Ammon's horn (tissue), 1 donor: ENCODE data around the gene MPHOSPH9.
"Not testable (repeated sequence)": the region's sequence is repeated elsewhere in the genome, so short reads cannot be mapped to it uniquely, and the experiment has no call there.

Experiments
- DNase-seq: peaks from one replicate; pipeline ENCODE4 v3.0.0-alpha.2; 2016; ENCODE audit warnings: low spot score

The MPHOSPH9 gene

GRCh38 chr12:123227581-123228258, 5.2 kb downstream of the MPHOSPH9 start:
- DNase-seq: no peak

GRCh38 chr12:123225443-123225842, 7.5 kb downstream of the MPHOSPH9 start:
- DNase-seq: no peak

DNA sequence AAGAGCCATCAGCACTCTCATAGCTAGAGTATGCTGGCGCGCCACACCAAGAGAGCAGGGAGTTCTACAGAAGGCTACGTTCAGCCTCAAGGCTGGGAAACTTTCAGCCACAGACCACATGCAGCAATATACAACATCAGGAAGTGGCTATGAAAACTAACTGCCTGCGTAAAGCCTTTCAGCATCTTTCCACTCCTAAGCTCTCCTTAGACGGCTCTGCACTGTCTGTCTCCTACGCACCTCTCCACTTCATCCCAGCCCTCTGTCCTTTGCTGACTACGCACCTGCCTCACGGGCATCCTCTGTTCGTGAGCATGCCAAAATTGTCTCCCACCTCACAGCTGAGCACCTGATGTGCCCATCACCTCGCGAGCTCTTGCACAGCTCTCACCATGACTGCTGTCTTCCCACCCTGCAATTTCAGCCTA, 9.7 kb downstream of the MPHOSPH9 start:
- no peak for DNase-seq

GRCh38 chr12:123207815-123208214, 25.1 kb downstream of the MPHOSPH9 start:
- peak; percentile 20 for DNase-seq

- not testable (repeated sequence) for DNase-seq
Measured at GRCh38 chr12:123206794-123207193, 26.1 kb downstream of the MPHOSPH9 start.

GRCh38 chr12:123200414-123200813, 32.5 kb downstream of the MPHOSPH9 start:
- no peak for DNase-seq

GRCh38 chr12:123199936-123200335, 33.0 kb downstream of the MPHOSPH9 start:
- no peak for DNase-seq

DNA sequence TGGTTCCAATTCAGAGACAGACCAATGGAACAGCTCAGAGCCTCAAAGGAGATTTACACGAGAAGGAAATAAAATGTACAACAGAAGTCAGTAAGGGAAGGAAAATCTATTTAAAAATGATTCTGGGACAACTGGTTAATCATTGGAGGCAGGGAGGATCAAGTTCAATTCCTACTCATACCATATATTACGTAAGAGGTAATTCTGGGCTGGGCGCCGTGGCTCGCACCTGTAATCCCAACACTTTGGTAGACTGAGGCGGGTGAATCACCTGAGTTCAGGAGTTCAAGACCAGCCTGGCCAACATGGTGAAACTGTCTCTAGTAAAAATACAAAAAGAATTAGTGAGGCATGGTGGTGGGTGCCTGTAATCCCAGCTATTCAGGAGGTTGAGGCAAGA, 45.3 kb downstream of the MPHOSPH9 start:
- DNase-seq: no peak

- no peak for DNase-seq
Measured at GRCh38 chr12:123180171-123180570, 52.8 kb downstream of the MPHOSPH9 start.

DNA sequence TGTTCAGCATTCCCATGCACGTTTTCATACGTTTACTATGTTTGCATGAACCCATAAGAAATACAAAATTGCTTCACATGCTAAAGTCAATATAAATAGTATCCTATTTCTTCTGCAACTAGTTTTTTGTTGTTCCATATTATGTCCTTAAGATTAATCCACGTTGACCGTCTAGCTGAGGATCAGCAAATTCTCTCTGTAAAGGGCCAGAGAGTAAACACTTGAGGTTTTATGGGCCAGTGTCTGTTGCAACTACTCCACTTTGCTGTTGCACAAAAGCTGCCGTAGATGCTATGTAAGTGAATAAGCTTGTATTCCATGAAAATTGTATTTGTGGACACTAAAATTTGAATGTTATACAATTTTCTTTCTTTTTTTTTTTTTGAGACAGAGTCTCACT, 61.0 kb downstream of the MPHOSPH9 start:
- no peak for DNase-seq

- no peak for DNase-seq
Measured at GRCh38 chr12:123167329-123167728, 65.6 kb downstream of the MPHOSPH9 start.

DNA sequence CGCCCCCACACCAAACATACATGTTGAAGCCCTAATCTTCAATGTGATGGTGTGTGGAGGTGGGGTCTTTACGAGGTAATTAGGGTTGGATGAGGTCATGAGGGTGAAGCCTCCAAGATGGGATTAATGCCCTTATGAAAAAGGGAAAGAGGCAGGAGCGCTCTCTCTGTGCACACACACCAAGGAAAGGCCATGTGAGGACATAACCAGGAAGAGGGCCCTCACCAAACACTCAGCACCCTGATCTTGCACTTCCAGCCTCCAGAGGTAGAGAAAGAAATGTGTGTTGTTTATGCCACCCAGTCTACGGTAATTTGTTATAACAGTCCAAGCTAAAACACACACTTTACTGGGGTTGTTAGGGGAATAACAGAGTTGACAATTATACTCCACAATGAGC, 67.4 kb downstream of the MPHOSPH9 start:
- DNase-seq: no peak

- DNase-seq: no peak
Measured at GRCh38 chr12:123164710-123165261, 68.2 kb downstream of the MPHOSPH9 start.

DNA sequence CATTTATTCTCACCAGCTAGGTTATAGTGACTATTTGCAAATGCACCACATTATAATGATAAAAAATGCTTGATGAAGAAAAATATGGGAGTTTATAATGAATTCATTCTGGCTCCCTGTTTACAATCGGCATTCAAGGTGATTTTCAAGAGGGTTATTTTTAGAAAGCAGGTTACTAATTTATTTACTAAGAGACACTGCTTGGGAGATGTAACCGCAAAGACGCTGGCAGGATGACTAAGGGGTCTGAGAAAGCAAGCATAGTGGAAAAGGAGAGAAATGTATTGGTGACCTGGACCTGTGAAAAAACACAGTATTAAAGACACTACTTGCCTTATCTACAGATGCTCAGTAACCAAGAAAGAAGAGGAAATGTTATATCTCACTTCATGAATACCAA, 68.7 kb downstream of the MPHOSPH9 start:
- no peak for DNase-seq

DNA sequence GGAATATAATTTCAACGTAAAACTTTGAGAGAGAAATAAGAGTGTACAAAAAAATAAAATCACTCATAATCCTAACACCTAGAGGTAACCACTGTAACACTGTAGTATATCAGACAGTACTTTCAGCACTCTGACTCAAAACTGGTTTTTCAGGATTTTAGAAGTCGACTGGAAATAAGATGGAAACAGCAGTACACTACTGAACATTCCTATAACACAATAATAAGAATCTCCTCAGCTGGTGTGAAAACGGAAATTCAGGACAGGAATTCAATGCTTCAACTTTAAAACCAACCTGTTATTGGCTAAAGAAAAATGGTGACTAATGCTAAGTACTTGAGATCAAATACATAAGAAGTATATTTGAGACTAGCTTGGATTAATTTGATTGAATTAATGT, 69.7 kb downstream of the MPHOSPH9 start:
- DNase-seq: no peak

GRCh38 chr12:123160801-123161487, 72.0 kb downstream of the MPHOSPH9 start:
- no peak for DNase-seq

DNA sequence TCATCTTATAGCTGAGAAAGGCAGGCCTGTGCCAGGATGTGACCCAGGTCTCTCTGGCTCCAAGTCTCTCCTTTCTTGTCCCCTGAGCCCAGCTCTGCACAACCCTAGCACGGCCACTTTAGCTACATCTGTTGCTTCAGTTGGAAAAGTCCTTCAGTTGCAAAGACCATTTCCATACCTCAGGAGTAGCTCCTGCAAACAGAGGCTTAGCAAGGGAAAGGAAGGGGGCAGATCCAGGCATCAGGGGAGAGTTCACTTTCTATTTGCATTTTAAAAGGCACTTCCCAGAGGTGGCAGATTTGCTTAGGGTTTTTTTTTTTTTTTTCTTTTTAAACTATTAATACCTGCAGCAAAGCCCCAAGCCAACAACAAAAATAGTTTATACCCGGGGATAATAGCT, 79.0 kb downstream of the MPHOSPH9 start:
- no peak for DNase-seq

GRCh38 chr12:123152833-123153232, 80.1 kb downstream of the MPHOSPH9 start:
- DNase-seq: no peak

DNA sequence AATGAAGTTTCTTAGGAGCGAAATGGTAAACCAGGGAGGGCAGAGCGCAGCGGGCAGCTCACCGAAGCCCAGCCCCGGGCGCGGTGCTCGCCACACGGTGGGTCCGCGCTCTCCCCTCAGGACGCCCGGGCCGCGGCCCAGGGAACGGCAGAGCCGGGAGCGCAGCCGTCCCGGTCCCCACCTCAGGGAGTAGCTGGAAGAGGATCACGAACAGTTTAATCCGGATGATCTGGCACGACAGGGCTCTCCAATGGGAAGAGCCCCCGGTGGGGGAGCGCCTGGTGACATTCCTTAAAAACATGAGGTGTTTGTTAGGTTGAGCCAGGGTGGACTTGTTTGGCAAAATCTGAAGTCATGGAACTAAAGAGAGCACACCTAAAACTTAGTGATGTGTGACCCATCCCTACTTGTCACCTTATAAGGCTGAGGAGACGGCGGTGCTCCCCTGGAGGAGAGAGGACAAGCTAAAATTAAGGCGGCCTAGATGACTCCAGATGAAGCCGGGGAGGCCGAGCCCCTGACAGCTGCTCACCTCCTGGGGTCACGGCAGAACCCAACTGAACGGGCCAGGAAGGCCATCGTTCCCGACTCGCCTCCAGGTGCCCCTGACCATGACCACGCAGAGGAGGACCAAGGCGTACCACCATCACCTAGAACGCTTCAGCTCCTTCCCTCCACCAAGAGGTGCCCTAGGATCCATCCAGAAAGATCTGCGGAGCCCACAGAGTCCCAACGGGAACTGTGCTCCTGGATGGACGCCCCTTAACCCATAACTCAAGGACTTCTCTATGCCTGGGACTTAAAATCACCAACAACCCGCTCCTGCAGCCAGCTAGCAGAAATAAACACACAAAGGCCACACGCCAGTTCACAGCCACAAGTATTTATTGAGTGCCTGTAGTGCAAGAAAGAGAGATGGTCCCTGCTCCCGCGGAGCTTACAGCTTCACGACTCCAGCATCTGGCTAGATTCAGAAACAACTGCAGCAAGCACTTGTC, 81.2 kb downstream of the MPHOSPH9 start:
- no peak for DNase-seq

GRCh38 chr12:123150744-123151456, 82.0 kb downstream of the MPHOSPH9 start, which contains the start of gene PITPNM2:
Gene PITPNM2, minus strand, starts transcription at chr12:123151090. Its CDS starts 116,500 bp downstream, at chr12:123034590.
- peak; percentile 40 for DNase-seq

DNA sequence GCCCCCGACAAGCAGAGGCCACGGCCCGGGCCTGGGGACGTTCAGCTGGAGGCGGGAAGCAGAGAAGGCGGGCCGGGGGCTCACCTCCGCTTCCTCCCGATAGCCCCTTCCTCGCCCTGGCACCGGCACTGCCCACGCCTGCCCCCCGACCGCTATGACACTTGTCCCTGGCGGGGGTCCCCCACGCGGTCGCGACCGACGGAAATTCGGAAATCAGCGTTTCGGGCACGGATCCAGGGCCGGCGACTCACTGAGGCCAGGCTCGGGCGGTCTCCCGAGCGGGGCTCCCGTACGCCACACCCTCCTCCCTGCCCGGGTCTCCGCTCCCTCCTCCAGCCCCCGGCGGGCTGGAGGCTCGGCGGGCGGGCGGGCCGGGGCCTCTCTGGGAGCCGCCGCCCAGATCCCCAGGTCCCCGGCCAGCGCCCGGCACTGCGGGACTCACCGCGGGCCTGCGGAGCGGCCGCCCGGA, 82.6 kb downstream of the MPHOSPH9 start:
- no peak for DNase-seq
